HG03354 (cell line): Measurements from ENCODE around the gene RIMS4.
"Not testable (repeated sequence)": the region's sequence is repeated elsewhere in the genome, so short reads cannot be mapped to it uniquely, and the experiment has no call there.

Experiments used
- ATAC-seq: cut with Tn5 transposase; IDR thresholded peaks from one replicate; pipeline ENCODE4 v1.9.1; 2021; ENCODE audit warnings: mild to moderate bottlenecking; ENCODE audit not compliant: unreplicated experiment, poor library complexity, severe bottlenecking

RIMS4 gene

GRCh38 chr20:44769481-44769863, 40.9 kb downstream of the RIMS4 start:
- no peak for ATAC-seq

GRCh38 chr20:44768854-44769480, 41.4 kb downstream of the RIMS4 start:
- ATAC-seq = no peak

DNA sequence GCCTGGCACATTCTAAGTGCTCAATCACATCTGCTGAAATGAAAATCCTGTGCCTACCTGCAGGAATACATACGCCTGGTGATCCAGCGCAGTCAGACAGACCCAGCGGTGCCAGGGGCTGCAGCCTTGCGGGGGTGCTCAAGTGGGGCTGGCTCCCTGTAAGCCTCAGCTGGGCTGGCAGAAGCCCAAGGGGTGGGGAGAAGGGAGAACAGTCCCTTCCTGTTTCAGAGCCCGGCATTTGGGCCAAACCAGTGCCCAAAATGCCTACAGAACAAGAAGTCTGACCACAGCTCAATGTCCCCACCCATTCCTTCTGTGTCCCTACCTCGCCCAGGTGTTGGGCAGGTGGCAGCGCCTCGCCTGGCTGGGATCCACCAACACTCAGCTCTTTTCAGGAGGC, 42.1 kb downstream of the RIMS4 start:
- no peak for ATAC-seq

DNA sequence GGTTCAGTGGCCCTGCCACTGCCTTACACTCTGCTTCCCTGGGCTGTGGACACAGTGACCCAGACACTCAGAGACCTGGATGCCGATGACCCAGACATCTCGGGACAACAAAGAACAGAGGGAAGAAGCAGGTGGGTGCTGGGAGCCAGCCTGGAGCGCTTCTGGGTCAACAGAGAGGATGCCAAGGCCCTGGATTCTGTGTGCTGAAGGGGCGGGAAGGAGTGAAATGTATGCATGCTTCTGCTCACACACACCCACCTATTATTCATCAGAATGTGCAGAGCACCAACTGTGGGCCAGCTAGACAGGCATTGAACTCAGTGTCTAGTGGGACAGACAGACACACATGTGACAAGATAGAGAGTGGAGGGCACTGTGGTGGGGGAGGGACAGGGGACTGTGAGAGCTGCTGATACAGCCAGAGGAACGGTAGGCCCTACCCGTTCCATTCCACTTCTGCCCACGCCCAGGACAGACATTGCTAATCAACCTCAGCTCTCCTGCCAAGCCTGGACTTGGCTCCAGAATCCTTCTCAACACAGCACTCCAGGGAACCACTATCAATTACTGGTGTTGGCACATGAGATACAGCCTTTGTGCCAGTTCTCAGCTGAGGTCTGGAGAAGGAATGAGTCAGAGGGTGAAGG, 44.5 kb downstream of the RIMS4 start:
- ATAC-seq = no peak

DNA sequence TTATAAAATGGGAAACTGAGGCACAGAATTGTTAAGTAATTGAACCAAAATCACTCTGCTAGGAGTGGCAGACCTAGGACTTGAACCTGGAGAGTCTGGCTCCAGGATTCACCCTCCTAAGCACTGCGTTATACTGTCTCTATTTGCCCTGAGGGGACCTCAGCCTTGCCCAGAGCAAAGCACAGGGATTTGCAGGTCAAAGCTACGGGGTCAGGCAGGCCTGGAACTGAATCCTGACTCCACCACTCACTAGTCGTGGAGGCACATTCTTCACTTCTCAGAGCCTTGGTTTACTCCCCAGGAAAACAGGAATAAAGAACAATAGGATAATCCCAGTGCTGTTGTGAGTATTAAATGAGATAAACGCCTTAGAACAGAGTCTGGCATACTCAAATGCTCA, 45.3 kb downstream of the RIMS4 start:
- no peak for ATAC-seq

- not testable (repeated sequence) for ATAC-seq
Observed at GRCh38 chr20:44763798-44764197, 46.5 kb downstream of the RIMS4 start.

- no peak for ATAC-seq
Observed at GRCh38 chr20:44762466-44763140, 47.7 kb downstream of the RIMS4 start.

DNA sequence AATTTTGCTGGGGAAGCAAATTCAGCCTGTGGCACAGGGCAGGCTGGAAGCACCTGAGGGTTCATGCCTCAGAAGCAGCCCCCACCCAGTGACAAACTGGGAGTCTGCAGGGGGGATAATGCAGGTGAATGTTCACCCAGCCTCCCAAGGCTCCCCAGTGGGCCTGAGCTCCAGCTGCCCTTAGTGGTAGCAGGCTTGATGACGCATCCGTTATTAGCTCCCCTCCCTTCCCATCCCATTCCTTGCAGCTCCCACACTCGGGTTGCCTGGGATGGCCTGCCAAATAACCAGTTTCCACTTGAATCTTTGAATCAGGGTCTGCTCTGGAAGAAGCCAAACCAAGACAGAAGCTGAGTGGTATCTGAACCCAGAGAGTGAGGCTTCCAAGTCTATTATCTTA, 48.9 kb downstream of the RIMS4 start:
- ATAC-seq = no peak

DNA sequence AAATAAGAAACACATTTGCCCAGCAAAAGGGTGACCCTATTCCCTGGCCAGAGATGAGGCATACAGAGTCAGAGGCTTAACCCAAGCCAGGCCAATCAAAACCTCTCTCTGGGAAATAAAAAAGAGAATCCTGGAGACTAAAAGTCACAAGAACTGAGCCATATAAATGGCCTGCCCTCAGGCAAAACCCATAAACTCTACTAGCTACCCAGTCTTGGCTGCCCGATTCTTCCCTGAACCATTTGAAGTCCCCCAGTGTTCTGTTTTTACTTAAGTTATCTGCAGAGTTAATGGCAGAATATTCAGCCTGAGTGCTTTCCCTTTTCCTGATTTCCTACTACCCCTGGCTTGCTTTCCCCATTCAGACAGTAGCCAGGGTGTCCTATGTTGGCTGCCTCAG, 50.8 kb downstream of the RIMS4 start:
- no peak for ATAC-seq

GRCh38 chr20:44758247-44759101, 51.9 kb downstream of the RIMS4 start:
- no peak for ATAC-seq

DNA sequence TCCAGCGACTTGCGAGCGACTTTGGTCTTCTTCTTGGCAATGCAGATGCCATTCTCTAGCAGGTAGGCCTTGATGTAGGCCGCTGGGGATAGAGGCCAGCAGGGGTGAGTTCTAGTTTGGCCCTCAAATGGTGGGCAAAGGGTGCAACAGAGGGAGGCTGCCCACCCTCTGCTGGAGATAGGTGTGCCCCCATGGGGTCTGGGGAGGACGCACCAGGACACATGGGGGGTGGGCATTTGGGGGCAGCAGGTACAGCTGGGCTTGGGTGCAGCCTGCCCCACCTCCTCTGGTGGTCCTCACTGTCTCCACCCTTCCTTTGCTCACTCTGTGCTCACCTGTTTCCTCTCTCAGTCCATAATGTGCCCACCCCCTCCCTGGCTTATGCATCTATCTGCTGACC, 53.4 kb downstream of the RIMS4 start:
- no peak for ATAC-seq

GRCh38 chr20:44756011-44756688, 54.2 kb downstream of the RIMS4 start:
- no peak for ATAC-seq

DNA sequence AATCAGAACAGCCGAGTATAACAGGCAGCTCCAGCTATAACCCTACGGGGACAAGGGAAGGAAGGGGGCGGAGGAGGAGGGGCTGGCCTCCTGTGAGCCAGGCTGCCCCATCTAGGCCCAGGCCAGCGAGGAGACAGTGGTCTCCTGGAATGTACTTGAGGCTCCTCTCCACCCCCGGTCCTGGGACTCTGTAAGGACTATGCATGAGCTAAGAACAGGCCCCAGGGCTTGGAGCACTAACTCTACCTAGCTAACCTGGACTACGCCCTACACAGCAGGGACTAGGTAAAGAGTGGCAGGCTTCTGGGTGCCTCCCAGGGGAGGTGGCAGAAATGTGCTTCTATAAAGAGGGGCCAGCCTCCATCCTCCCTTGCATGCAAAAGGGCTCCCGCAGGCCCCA, 55.8 kb downstream of the RIMS4 start:
- ATAC-seq = no peak

DNA sequence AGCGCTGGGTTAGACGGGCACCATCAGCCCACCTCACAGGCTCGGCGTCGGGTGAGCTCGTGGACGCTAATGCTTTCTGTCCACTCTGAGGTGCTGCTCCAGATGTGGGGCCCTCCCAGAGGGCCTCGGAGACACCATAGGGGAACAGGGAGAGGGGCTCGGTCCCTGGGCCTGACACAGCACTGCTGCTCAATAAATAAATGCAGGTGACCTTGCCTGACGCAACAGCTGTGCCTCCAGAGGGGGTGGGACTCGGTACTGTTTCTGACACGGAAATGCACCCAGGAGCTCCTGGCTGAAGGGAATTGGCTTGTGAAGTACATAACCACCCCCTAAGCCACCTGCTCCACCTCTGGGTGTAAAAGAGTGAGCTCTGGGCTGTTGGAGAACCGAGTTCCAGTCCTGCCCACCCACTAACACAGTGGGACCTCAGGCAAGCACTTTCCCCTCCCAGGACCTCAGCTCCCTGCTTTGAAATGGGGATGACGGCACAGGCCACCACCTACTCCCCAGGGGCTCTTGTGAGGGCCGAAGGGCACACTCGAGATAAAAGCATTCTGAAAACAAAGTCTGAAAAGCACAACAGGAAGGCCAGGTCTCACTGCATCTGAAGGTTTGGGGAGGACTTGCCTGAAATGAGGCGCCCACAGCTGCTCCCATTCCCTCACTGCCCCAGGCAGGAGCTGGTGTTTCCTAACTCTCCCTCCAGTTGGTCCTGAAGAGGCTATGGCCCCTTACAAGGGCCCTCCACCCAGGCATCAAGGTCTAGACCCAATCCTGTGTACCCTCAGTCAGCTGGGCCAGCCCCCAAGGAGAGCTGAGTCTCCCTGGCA, 58.0 kb downstream of the RIMS4 start:
- ATAC-seq = no peak

GRCh38 chr20:44750081-44750805, 60.1 kb downstream of the RIMS4 start:
- no peak for ATAC-seq

- ATAC-seq = no peak
Observed at GRCh38 chr20:44748005-44748370, 62.4 kb downstream of the RIMS4 start.

DNA sequence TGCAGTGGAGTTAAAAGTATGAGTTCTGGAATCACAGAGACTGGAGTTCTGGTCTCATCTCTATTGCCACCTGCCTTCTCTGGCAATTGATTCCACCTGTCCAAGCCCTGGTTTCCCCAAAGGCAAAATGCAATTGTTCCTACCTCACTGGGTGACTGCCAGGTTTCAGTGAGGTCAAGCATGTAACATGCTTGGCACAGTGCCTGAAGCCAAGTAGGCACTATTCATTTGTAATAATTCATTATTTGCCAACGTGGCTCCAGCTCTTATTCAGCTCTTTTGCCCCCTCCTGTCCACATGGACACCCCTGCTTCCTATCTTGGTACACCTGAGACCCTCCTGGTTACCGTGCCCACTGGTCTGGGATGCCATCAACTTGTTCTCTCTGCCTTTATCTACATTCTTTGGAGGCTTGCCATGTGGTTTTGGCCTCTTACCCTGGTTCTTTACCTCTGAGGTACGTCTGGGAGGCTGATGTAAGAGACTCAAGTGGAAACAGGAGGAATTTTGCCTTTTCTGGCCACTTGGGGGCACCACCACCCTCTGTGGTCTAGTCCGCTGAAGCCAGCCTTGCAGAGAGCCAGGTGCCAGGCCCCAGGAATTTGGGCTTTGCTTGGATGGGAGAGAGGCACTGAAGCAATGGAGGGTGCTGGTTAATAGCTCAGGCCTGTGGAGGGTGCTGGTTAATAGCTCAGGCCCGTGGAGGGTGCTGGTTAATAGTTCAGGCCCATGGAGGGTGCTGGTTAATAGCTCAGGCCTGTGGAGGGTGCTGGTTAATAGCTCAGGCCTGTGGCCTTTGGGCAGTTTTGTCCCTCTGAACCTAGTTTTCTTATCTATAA, 63.0 kb downstream of the RIMS4 start:
- ATAC-seq = no peak
